GM19240 (cell line): Measurements from ENCODE around the gene ZNF813.
"Not testable (repeated sequence)": the region's sequence is repeated elsewhere in the genome, so short reads cannot be mapped to it uniquely, and the experiment has no call there.

Source experiments
- DNase-seq: peaks from one replicate; pipeline ENCODE4 v3.0.0; 2011; ENCODE audit warnings: low spot score; ENCODE audit not compliant: insufficient read length

The ZNF813 gene

GRCh38 chr19:53467485-53468262 is at the start of gene ZNF813:
Gene ZNF813 (plus strand): TSS chr19:53467733. CDS start chr19:53483823, 16,090 bp downstream.
- DNase-seq = peak; percentile 59

GRCh38 chr19:53420520-53421315 is 46.8 kb upstream of the ZNF813 start:
- DNase-seq = not testable (repeated sequence)

GRCh38 chr19:53422551-53422950 is 45.0 kb upstream of the ZNF813 start:
- no peak for DNase-seq

- not testable (repeated sequence) for DNase-seq
These were observed 44.5 kb upstream of the ZNF813 start for GRCh38 chr19:53423074-53423473.

GRCh38 chr19:53423680-53424079 is 43.9 kb upstream of the ZNF813 start:
- not testable (repeated sequence) for DNase-seq

GRCh38 chr19:53424968-53425597 is 42.5 kb upstream of the ZNF813 start:
- no peak for DNase-seq

- peak; percentile 70 for DNase-seq
These were observed 36.0 kb upstream of the ZNF813 start, which contains the start of gene ZNF761 for GRCh38 chr19:53431399-53432087. Gene ZNF761 (plus strand): TSS chr19:53431984. CDS start chr19:53447269, 15,285 bp downstream.

GRCh38 chr19:53432088-53432661 is 35.4 kb upstream of the ZNF813 start:
- DNase-seq = no peak

- DNase-seq = not testable (repeated sequence)
These were observed 23.7 kb upstream of the ZNF813 start for GRCh38 chr19:53443809-53444208.

GRCh38 chr19:53447196-53447595 is 20.3 kb upstream of the ZNF813 start:
- not testable (repeated sequence) for DNase-seq

- DNase-seq = no peak
These were observed 11.7 kb upstream of the ZNF813 start for GRCh38 chr19:53455828-53456227.

GRCh38 chr19:53460131-53460721 is 7.3 kb upstream of the ZNF813 start:
- DNase-seq = not testable (repeated sequence)

- no peak for DNase-seq
These were observed 5.7 kb upstream of the ZNF813 start for GRCh38 chr19:53461866-53462265.

GRCh38 chr19:53462861-53463260 is 4.7 kb upstream of the ZNF813 start:
- DNase-seq = no peak

GRCh38 chr19:53463263-53463662 is 4.3 kb upstream of the ZNF813 start:
- no peak for DNase-seq

GRCh38 chr19:53466726-53467484 is 628 bp upstream of the ZNF813 start:
- DNase-seq = no peak

GRCh38 chr19:53468628-53469027 is 1.1 kb downstream of the ZNF813 start:
- DNase-seq = not testable (repeated sequence)

GRCh38 chr19:53471916-53472315 is 4.4 kb downstream of the ZNF813 start:
- DNase-seq = no peak

- DNase-seq = not testable (repeated sequence)
These were observed 7.3 kb downstream of the ZNF813 start for GRCh38 chr19:53474832-53475231.

- DNase-seq = not testable (repeated sequence)
These were observed 7.9 kb downstream of the ZNF813 start for GRCh38 chr19:53475470-53475869.
